GM12878 (cell line): ENCODE data around the gene BLOC1S3. TPM values are rescaled to one million over a fixed set of nuclear protein-coding genes. Genes with fewer than 3 reads are reported as not detected.

ENCODE experiments used
- ATAC-seq: fragments of 200-7000 bp; cut with Tn5 transposase; 3 replicates; pipeline ENCODE4 v1.9.1; 2020; ENCODE audit warnings: mild to moderate bottlenecking, moderate library complexity
- BruUV-seq: library from RNA; stranded (reverse); fragments of 400-500 nt; replicated peaks from 2 replicates; lab custom pipeline; 2021; lab: Mats Ljungman, UMichigan
- CTCF ChIA-PET: fragments of 300-600 bp; sonication (Branson Sonifier 250); formaldehyde crosslinking; extraction: SDS; loops from one replicate; lab custom pipeline; 2021; ENCODE audit warnings: inconsistent platforms; lab: Yijun Ruan, JAX
- POLR2A ChIA-PET: fragments of 350-600 bp; formaldehyde crosslinking; extraction: SDS; loops from one replicate; lab custom pipeline; 2021; ENCODE audit warnings: inconsistent platforms; lab: Charles Lee
- RAD21 ChIA-PET: fragments of 300-600 bp; sonication (Branson Sonifier 250); formaldehyde crosslinking; loops from one replicate; lab custom pipeline; 2023; ENCODE audit warnings: antibody characterized with exemption; ENCODE audit not compliant: unreplicated experiment; lab: Charles Lee
- SMC1A ChIA-PET: fragments of 300-600 bp; sonication (Branson Sonifier 250); formaldehyde crosslinking; loops from one replicate; lab custom pipeline; 2023; ENCODE audit not compliant: unreplicated experiment, uncharacterized antibody; lab: Charles Lee
- DNase-seq: peaks from one replicate; pipeline ENCODE4 v3.0.0-alpha.2; 2011; ENCODE audit warnings: low read depth, low spot score
- FAIRE-seq: peaks from 3 replicates; lab custom pipeline; 2011; peaks lifted over from hg19 to GRCh38; lab: Jason Lieb, UNC
- H2AFZ ChIP-seq: 2 replicates; pipeline ENCODE4 v1.6.0; 2011; ENCODE audit warnings: low read depth, low read length, control low read depth; ENCODE audit not compliant: control insufficient read depth
- H3K27ac ChIP-seq: 2 replicates; pipeline ENCODE4 v1.5.1; 2011; ENCODE audit warnings: control low read depth; ENCODE audit not compliant: control insufficient read depth, insufficient read depth
- H3K27me3 ChIP-seq, 2 experiments: replicated peaks in 1 of 2; 2 replicates each; pipeline versions ENCODE4 v1.6.0 to v1.6.1; 2011; ENCODE audit warnings: low read length in 1 of 2; ENCODE audit not compliant: control insufficient read depth in 2 of 2, insufficient read depth in 2 of 2
- H3K36me3 ChIP-seq, 2 experiments: 2 replicates each; pipeline ENCODE4 v1.5.1; 2011; ENCODE audit warnings: low read length in 1 of 2; ENCODE audit not compliant: control insufficient read depth in 2 of 2, insufficient read depth in 2 of 2
- H3K4me1 ChIP-seq: 2 replicates; pipeline ENCODE4 v1.6.1; 2011; ENCODE audit warnings: mild to moderate bottlenecking, low read length, moderate library complexity, mixed read lengths; ENCODE audit not compliant: control insufficient read depth, insufficient read depth
- H3K4me2 ChIP-seq: 2 replicates; pipeline ENCODE4 v1.6.0; 2011; ENCODE audit warnings: control low read depth; ENCODE audit not compliant: control insufficient read depth, insufficient read depth
- H3K4me3 ChIP-seq: fragments of 200-600 bp; sonication (generic); 2 replicates; pipeline ENCODE4 v1.5.1; 2016
- H3K79me2 ChIP-seq: 2 replicates; pipeline ENCODE4 v1.6.0; 2011; ENCODE audit warnings: low read length; ENCODE audit not compliant: control insufficient read depth, insufficient read depth
- H3K9ac ChIP-seq: 2 replicates; pipeline ENCODE4 v1.8.0; 2011; ENCODE audit warnings: low read length, control low read depth, mixed read lengths; ENCODE audit not compliant: control insufficient read depth, insufficient read depth
- H3K9me3 ChIP-seq: replicated peaks from 3 replicates; pipeline ENCODE4 v1.5.1; 2011; ENCODE audit warnings: mild to moderate bottlenecking, low read length; ENCODE audit not compliant: control insufficient read depth, insufficient read depth
- H4K20me1 ChIP-seq: 2 replicates; pipeline ENCODE4 v1.6.0; 2011; ENCODE audit not compliant: control insufficient read depth, insufficient read depth
- EP300 ChIP-seq, 2 experiments: fragments of 150-350 bp in 1 of 2; IDR thresholded peaks; 2 replicates each; pipeline ENCODE4 v1.6.1; 2011 to 2012; ENCODE audit warnings: low read depth in 2 of 2, low read length in 2 of 2, borderline replicate concordance in 1 of 2, improper control_type of control experiment in 1 of 2, inconsistent platforms in 1 of 2; ENCODE audit not compliant: control insufficient read depth in 1 of 2
- KDM1A ChIP-seq: fragments of 200-600 bp; sonication (generic); IDR thresholded peaks from 2 replicates; pipeline ENCODE4 v1.6.1; 2016; ENCODE audit warnings: borderline replicate concordance
- MTA3 ChIP-seq: IDR thresholded peaks from 2 replicates; pipeline ENCODE4 v1.6.1; 2012; ENCODE audit warnings: low read length, inconsistent platforms, borderline replicate concordance
- YBX1 ChIP-seq: fragments of 450-650 bp; IDR thresholded peaks from 2 replicates; pipeline ENCODE4 v1.6.1; 2016; ENCODE audit warnings: antibody characterized with exemption
- WGBS: methylation state at CpG from one replicate; pipeline ENCODE4 v1.1.6; 2016; ENCODE audit warnings: low lambda C conversion rate; ENCODE audit not compliant: insufficient replicate concordance, insufficient coverage; ENCODE audit errors: missing lambda C conversion rate; 5-methylcytosine and 5-hydroxymethylcytosine counted together
- in situ Hi-C: fragments of 300-500 bp; cut with MboI; formaldehyde crosslinking; loops from 9 replicates; pipeline ENCODE4 v1.14.3; 2018; ENCODE audit warnings: mixed read lengths
- intact Hi-C: fragments of 100-400 bp; cut with micrococcal nuclease; formaldehyde crosslinking; loops from one replicate; pipeline ENCODE4 v1.14.2; 2022; ENCODE audit not compliant: unreplicated experiment
- polyA plus RNA-seq, 11 experiments: library from polyadenylated mRNA; depleted of rRNA in 4 of 11; unstranded in 6 of 11; stranded (reverse) in 5 of 11; fragments of >200 nt; fragmentation: Nextera tagmentation in 4 of 11; fragmentation: Illumina TruSeq in 1 of 11; extraction: Ambion mirVana in 4 of 11; extraction: Trizol in 1 of 11; gene quantifications; 1 replicate in 1 of 11; 2 replicates in 10 of 11; pipeline versions ENCODE4 v1.2.1 to v1.2.3, GENCODE V29; 2011 to 2016; ENCODE audit warnings: inconsistent platforms in 2 of 11, missing spikeins in 2 of 11, low read depth in 1 of 11
- total RNA-seq, 4 experiments: library from RNA; depleted of rRNA in 3 of 4; stranded (reverse); fragments of >200 nt in 3 of 4; fragmentation: Illumina TruSeq in 1 of 4; extraction: Trizol in 1 of 4; gene quantifications; 2 replicates each; pipeline versions ENCODE4 v1.2.1 to v1.2.3, GENCODE V29; 2013 to 2021
- TF ChIP-seq, protein P1 (sequence below): fragments of 450-650 bp; IDR thresholded peaks from 2 replicates; pipeline ENCODE4 v1.6.1; 2016; ENCODE audit warnings: mild to moderate bottlenecking, moderate library complexity, borderline replicate concordance
- TF ChIP-seq, protein P2 (sequence below): IDR thresholded peaks from 2 replicates; pipeline ENCODE4 v1.6.1; 2012; ENCODE audit warnings: low read depth, low read length, improper control_type of control experiment

The BLOC1S3 gene
- total and polyA plus RNA-seq, 10 of the 15 experiments (the other 5 are each of a cell fraction or from before 2014, with no cell fraction given): 3.6 to 18.3 (median 10.4) TPM

DNA sequence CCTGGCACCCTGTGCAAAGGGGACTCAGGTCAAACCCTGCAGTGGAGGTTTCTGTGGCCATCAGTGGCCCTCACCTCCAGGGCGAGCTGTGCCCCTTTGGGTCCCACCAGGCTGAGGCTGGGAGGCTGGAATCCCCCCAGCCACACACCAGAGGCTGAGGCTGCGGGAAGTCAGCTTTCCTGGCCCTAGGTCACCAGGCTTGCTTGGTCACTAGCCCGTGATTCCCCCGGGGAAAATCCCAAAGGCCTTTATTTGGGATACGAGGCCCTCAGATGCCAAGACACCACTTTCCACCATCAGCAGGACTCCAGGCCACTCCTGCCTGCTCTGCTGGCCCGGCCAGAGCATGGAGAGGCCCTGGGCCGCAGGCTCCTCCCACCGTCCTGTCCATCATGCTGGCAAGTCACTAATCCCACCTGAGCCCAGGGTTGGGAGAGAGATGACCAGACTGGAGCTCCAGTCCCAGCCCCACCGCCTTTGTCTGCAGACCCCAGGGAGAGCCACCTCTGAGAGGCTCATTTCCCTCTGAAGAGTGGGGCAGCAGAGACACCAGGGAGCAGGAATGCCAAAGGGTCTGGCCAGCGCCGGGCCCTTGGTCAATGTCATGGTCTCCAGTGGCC lies 22.5 kb upstream of the BLOC1S3 start:
- Histone ChIP-seq H3K9ac (no peak overlapping the region), H3K9me3 (no peaks in the 10 kb centered on the region; the same call in 2 of the 3 replicates), H3K4me2 (no peak overlapping the region), H3K79me2 (no peaks in the 10 kb centered on the region), H3K36me3 (no peaks in the 10 kb centered on the region), H3K4me3 (no peak overlapping the region), H3K27ac (no peak overlapping the region), H3K4me1 (peaks cover 14% of the 10 kb centered on the region), H4K20me1 (no peaks in the 10 kb centered on the region)
- WGBS: 18% methylated on average over 11 of the region's 11 CpGs
- CTCF ChIA-PET: no interaction called here
- POLR2A ChIA-PET: interaction anchor here (0.8 kb wide), 1 partner anchor 141 kb away, joined by 3 read pairs; no protein-coding TSS in a partner anchor
- DNase-seq (no peak), ATAC-seq (no peak), FAIRE-seq (no peak)
- SMC1A ChIA-PET: no interaction called here
- intact Hi-C loops: no loop called here
- no TSS peak for BruUV-seq
- in situ Hi-C loops: no loop called here
- RAD21 ChIA-PET: no interaction called here
- TF ChIP-seq MTA3: no peak
- TF ChIP-seq, protein P1, sequence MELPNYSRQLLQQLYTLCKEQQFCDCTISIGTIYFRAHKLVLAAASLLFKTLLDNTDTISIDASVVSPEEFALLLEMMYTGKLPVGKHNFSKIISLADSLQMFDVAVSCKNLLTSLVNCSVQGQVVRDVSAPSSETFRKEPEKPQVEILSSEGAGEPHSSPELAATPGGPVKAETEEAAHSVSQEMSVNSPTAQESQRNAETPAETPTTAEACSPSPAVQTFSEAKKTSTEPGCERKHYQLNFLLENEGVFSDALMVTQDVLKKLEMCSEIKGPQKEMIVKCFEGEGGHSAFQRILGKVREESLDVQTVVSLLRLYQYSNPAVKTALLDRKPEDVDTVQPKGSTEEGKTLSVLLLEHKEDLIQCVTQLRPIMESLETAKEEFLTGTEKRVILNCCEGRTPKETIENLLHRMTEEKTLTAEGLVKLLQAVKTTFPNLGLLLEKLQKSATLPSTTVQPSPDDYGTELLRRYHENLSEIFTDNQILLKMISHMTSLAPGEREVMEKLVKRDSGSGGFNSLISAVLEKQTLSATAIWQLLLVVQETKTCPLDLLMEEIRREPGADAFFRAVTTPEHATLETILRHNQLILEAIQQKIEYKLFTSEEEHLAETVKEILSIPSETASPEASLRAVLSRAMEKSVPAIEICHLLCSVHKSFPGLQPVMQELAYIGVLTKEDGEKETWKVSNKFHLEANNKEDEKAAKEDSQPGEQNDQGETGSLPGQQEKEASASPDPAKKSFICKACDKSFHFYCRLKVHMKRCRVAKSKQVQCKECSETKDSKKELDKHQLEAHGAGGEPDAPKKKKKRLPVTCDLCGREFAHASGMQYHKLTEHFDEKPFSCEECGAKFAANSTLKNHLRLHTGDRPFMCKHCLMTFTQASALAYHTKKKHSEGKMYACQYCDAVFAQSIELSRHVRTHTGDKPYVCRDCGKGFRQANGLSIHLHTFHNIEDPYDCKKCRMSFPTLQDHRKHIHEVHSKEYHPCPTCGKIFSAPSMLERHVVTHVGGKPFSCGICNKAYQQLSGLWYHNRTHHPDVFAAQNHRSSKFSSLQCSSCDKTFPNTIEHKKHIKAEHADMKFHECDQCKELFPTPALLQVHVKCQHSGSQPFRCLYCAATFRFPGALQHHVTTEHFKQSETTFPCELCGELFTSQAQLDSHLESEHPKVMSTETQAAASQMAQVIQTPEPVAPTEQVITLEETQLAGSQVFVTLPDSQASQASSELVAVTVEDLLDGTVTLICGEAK: no peak
- TF ChIP-seq YBX1: no peak
- no peak for TF ChIP-seq KDM1A
- TF ChIP-seq EP300 (IDR thresholded peaks at IDR 0.05; ENCODE audit: borderline replicate concordance in 1 of 2, control insufficient read depth in 1 of 2, low read depth in 2 of 2, low read length in 2 of 2): no peak
- TF ChIP-seq, protein P2, sequence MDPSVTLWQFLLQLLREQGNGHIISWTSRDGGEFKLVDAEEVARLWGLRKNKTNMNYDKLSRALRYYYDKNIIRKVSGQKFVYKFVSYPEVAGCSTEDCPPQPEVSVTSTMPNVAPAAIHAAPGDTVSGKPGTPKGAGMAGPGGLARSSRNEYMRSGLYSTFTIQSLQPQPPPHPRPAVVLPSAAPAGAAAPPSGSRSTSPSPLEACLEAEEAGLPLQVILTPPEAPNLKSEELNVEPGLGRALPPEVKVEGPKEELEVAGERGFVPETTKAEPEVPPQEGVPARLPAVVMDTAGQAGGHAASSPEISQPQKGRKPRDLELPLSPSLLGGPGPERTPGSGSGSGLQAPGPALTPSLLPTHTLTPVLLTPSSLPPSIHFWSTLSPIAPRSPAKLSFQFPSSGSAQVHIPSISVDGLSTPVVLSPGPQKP: no peak
- TF ChIP-seq, all 136 proteins: peak for 0
- Histone ChIP-seq H2AFZ (no peak overlapping the region), H3K27me3 (peaks cover 5 to 9% of the 10 kb centered on the region in 2 experiments; a peak in 3 of 4 replicates)
